Neural crest cell (in vitro differentiated cells): ENCODE data around the gene KSR1. TPM values are rescaled to one million over a fixed set of nuclear protein-coding genes. Genes with fewer than 3 reads are reported as not detected.
"Not testable (repeated sequence)": the region's sequence is repeated elsewhere in the genome, so short reads cannot be mapped to it uniquely, and the experiment has no call there.

Experiments
- DNase-seq: peaks from one replicate; pipeline ENCODE4 v3.0.0; 2021; ENCODE audit warnings: low read depth, mixed read lengths, low spot score
- H3K27ac Mint-ChIP-seq: one replicate; pipeline ENCODE4 v1.8.0; 2021; ENCODE audit warnings: mild to moderate bottlenecking, mixed read lengths; ENCODE audit not compliant: unreplicated experiment
- H3K27me3 Mint-ChIP-seq: 2 replicates; pipeline ENCODE4 v1.8.0; 2021; ENCODE audit warnings: low read depth, mild to moderate bottlenecking, mixed read lengths
- H3K36me3 Mint-ChIP-seq: 2 replicates; pipeline ENCODE4 v1.8.0; 2021; ENCODE audit warnings: low read depth, mild to moderate bottlenecking, mixed read lengths
- H3K4me1 Mint-ChIP-seq: 2 replicates; pipeline ENCODE4 v1.8.0; 2021; ENCODE audit warnings: mixed read lengths
- H3K4me3 Mint-ChIP-seq: one replicate; pipeline ENCODE4 v1.8.0; 2021; ENCODE audit warnings: mild to moderate bottlenecking, mixed read lengths
- H3K9me3 Mint-ChIP-seq: 2 replicates; pipeline ENCODE4 v1.8.0; 2021; ENCODE audit warnings: mixed read lengths
- CTCF ChIP-seq: fragments of 200-600 bp; sonication (generic); conservative IDR thresholded peaks from 2 replicates; pipeline ENCODE4 v1.5.0; 2021; ENCODE audit warnings: antibody characterized with exemption, mild to moderate bottlenecking
- total RNA-seq: library from RNA; stranded (reverse); gene quantifications from 2 replicates; pipeline ENCODE4 v1.2.1, GENCODE V29; 2021

KSR1 gene
- total RNA-seq, 1 donor from 2014 or later, result 28.0 TPM

DNA sequence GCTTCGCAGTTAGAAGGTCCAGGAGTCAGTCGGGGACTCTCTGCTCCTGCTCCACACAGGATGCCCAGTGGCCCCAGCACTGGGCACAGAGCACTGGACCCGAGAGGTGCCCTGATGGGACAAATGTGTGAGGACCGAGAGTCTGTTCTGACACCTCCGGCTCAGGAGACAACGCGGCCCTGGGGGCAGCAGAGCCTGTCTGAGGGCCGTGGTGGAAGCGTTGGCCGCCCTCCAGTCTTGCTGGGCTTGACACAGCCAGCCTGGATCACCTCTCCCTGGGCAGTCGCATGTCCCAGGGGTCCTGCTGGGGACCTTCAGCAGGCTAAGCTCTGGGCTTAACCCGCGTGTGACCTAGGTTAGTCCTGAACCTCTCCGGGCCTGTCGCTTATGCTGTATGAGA lies 197.9 kb downstream of the KSR1 start:
- TF ChIP-seq CTCF, result no peak
- no peak overlapping the region for H3K27ac Mint-ChIP-seq
- peaks cover 4% of the 10 kb centered on the region for H3K27me3 Mint-ChIP-seq
- DNase-seq, result no peak
- H3K36me3 Mint-ChIP-seq, result no peaks in the 10 kb centered on the region
- no peak overlapping the region for H3K4me3 Mint-ChIP-seq
- H3K9me3 Mint-ChIP-seq, result no peaks in the 10 kb centered on the region
- no peaks in the 10 kb centered on the region for H3K4me1 Mint-ChIP-seq

GRCh38 chr17:27654654-27655524 lies 198.6 kb downstream of the KSR1 start:
- Mint-ChIP-seq H3K4me3 (no peak overlapping the region), H3K27ac (no peak overlapping the region), H3K9me3 (no peaks in the 10 kb centered on the region), H3K4me1 (no peaks in the 10 kb centered on the region), H3K36me3 (no peaks in the 10 kb centered on the region), H3K27me3 (peaks cover 4% of the 10 kb centered on the region)
- peak; percentile 78 for DNase-seq
- peak; percentile 94 for TF ChIP-seq CTCF

GRCh38 chr17:27655525-27656111 lies 199.4 kb downstream of the KSR1 start:
- not testable (repeated sequence) for H3K36me3 Mint-ChIP-seq, H3K4me3 Mint-ChIP-seq, H3K9me3 Mint-ChIP-seq, DNase-seq, H3K27ac Mint-ChIP-seq, H3K4me1 Mint-ChIP-seq, H3K27me3 Mint-ChIP-seq

- not testable (repeated sequence) for H3K27me3 Mint-ChIP-seq, H3K27ac Mint-ChIP-seq, H3K4me1 Mint-ChIP-seq, H3K36me3 Mint-ChIP-seq, H3K9me3 Mint-ChIP-seq, H3K4me3 Mint-ChIP-seq, DNase-seq
These were observed 200.4 kb downstream of the KSR1 start for GRCh38 chr17:27656620-27657019.

DNA sequence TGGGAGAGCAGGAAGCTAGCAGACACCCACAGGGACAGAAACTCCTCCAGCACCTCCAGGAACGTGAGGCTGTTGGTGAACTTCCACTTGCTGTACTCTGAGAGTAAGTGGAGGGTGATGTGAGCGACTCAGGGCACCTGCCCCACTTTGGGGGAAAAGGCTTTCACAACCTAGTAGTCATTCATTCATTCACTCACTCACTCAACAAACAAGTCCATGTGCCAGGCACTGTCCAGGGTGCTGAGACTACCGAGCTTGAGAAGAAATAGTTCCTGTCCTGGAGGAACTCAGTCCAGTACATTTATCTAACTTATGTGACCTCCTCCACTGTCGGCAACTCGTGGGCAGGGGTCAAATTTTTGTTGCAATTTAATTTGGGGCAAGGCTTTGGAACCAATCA lies 201.4 kb downstream of the KSR1 start:
- H3K36me3 Mint-ChIP-seq, result no peaks in the 10 kb centered on the region
- peaks cover 4% of the 10 kb centered on the region for H3K27me3 Mint-ChIP-seq
- no peaks in the 10 kb centered on the region for H3K4me1 Mint-ChIP-seq
- no peak overlapping the region for H3K27ac Mint-ChIP-seq
- no peak for DNase-seq
- no peak overlapping the region for H3K4me3 Mint-ChIP-seq
- H3K9me3 Mint-ChIP-seq, result no peaks in the 10 kb centered on the region
- no peak for TF ChIP-seq CTCF

DNA sequence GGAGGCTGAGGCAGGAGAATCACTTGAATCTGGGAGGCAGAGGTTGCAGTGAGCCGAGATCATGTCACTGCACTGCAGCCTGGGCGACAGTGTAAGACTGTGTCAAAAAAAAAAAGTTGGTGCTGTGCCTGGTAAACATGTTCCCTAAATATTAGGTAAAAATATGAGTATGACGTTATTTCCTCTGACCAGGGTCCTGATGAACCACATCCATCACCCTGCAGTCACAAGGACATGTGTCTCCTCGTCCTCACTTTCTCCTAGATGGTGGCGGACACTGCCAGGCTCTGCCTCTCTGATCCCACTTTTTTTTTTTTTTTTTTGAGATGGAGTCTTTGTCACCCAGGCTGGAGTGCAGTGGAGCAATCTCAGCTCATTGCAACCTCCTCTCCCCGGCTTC lies 203.4 kb downstream of the KSR1 start:
- TF ChIP-seq CTCF, result no peak
- Mint-ChIP-seq H3K4me3 (no peak overlapping the region), H3K36me3 (no peaks in the 10 kb centered on the region), H3K4me1 (no peaks in the 10 kb centered on the region), H3K27me3 (peaks cover 7% of the 10 kb centered on the region), H3K9me3 (no peaks in the 10 kb centered on the region), H3K27ac (no peak overlapping the region)
- DNase-seq, result no peak
